ENCODE measurements around the gene TANGO2. TPM values are rescaled to one million over a fixed set of nuclear protein-coding genes. Genes with fewer than 3 reads are reported as not detected.

TANGO2 gene
- total and polyA plus RNA-seq, 2 donors (not counting 1 experiment from before 2014, with no cell fraction given) = 75.5 to 75.6 TPM

- ATAC-seq (ENCODE audit: low read depth) = no peak
- 96% methylated on average over 12 of the region's 16 CpGs for WGBS (ENCODE audit: insufficient coverage)
- ChIA-PET CTCF (interaction anchor here (1.4 kb wide), 1 partner anchor 58 kb away, joined by 3 read pairs; no protein-coding TSS in a partner anchor), POLR2A (no interaction called here)
- peaks cover 71% of the 10 kb centered on the region for H4K20me1 ChIP-seq (ENCODE audit: control insufficient read depth, insufficient read depth, low read length, poor library complexity, severe bottlenecking)
- TF ChIP-seq EZH2 (IDR thresholded peaks at IDR 0.05; ENCODE audit: borderline replicate concordance, insufficient read depth, low read depth, low read length, poor library complexity, severe bottlenecking) (no peak), CTCF (IDR thresholded peaks at IDR 0.05) (no peak)
- Mint-ChIP-seq H3K4me3 (no peak overlapping the region), H3K9me3 (ENCODE audit: insufficient read depth) (peaks cover under 1% of the 10 kb centered on the region), H3K27ac (peak overlapping the region; percentile 86), H3K4me1 (peaks cover 62% of the 10 kb centered on the region), H3K27me3 (no peaks in the 10 kb centered on the region)
- peaks cover 0 to 6% of the 10 kb centered on the region in 2 experiments for H3K36me3 ChIP-seq (replicated peaks in 1 of 2; ENCODE audit: control extremely low read depth in 1 of 2, control insufficient read depth in 1 of 2, extremely low read depth in 1 of 2, insufficient read depth in 2 of 2, low read length in 1 of 2)
- H3K9me3 ChIP-seq (ENCODE audit: control extremely low read depth in 1 of 3, control insufficient read depth in 2 of 3, insufficient read depth in 1 of 3, low read length in 2 of 3) = peaks cover 0 to 20% (median 2%) of the 10 kb centered on the region in 3 donors
- intact Hi-C loops (cut with micrococcal nuclease) = loop anchor here (1.0 kb wide), 1 partner anchor 59 kb away; no protein-coding TSS in a partner anchor
- no peaks in the 10 kb centered on the region for H3K27me3 ChIP-seq (replicated peaks in 1 of 4; ENCODE audit: control extremely low read depth in 1 of 4, control insufficient read depth in 3 of 4, insufficient read depth in 4 of 4, low read length in 3 of 4)
- no peak for DNase-seq
- no peak overlapping the region for H3K4me2 ChIP-seq (replicated peaks; ENCODE audit: low read depth, low read length, poor library complexity, severe bottlenecking)
- peaks cover 87% of the 10 kb centered on the region for H3K79me2 ChIP-seq (ENCODE audit: control insufficient read depth, insufficient read depth, low read length)
- H3K9ac ChIP-seq (ENCODE audit: low read length) = no peak overlapping the region
- H3K27ac ChIP-seq (ENCODE audit: low read length in 2 of 2) = no peak overlapping the region
- peaks cover 26 to 39% of the 10 kb centered on the region in 2 donors for H3K4me1 ChIP-seq (ENCODE audit: control insufficient read depth in 2 of 2, insufficient read depth in 2 of 2, low read length in 2 of 2)
- no peak overlapping the region for H3K4me3 ChIP-seq (ENCODE audit: control extremely low read depth in 1 of 5, extremely low read depth in 1 of 5, insufficient read depth in 1 of 5, low read depth in 2 of 5, low read length in 4 of 5)
- H2AFZ ChIP-seq (ENCODE audit: insufficient read depth, low read depth, low read length, poor library complexity, severe bottlenecking) = no peak overlapping the region
These were observed 8.1 kb downstream of the TANGO2 start for GRCh38 chr22:20028855-20029549.

Data from B cell (primary cell).